Thyroid gland (tissue), 4 donors: ENCODE measurements around the gene SKP1. TPM values are rescaled to one million over a fixed set of nuclear protein-coding genes. Genes with fewer than 3 reads are reported as not detected.

Source experiments
- DNase-seq, 2 donors: peaks; one replicate each; pipeline ENCODE4 v3.0.0-alpha.2; 2019
- H3K27ac ChIP-seq, 3 donors: fragments of 200-600 bp; sonication (generic); 1 replicate in 2 of 3; 2 replicates in 1 of 3; pipeline ENCODE4 v1.5.1; 2016 to 2019; ENCODE audit warnings: mild to moderate bottlenecking in 1 of 3, moderate library complexity in 1 of 3
- H3K27me3 ChIP-seq: fragments of 200-600 bp; sonication (generic); one replicate; pipeline ENCODE4 v1.5.1; 2019
- H3K36me3 ChIP-seq, 2 donors: fragments of 200-600 bp; sonication (generic); one replicate each; pipeline ENCODE4 v1.5.1; 2016 to 2019
- H3K4me1 ChIP-seq, 2 donors: fragments of 200-600 bp; sonication (generic); one replicate each; pipeline ENCODE4 v1.5.1; 2017 to 2019
- H3K4me3 ChIP-seq, 3 donors: fragments of 200-600 bp; sonication (generic); replicated peaks in 1 of 3; 1 replicate in 2 of 3; 2 replicates in 1 of 3; pipeline ENCODE4 v1.5.1; 2016; ENCODE audit warnings: mild to moderate bottlenecking in 1 of 3
- H3K9me3 ChIP-seq: fragments of 200-600 bp; sonication (generic); one replicate; pipeline ENCODE4 v1.5.1; 2017
- CTCF ChIP-seq, 6 experiments: fragments of 200-600 bp in 3 of 6; fragments of 450-650 bp in 3 of 6; sonication (generic) in 3 of 6; IDR thresholded peaks; one replicate each; pipeline ENCODE4 v1.5.1; 2016 to 2019; ENCODE audit warnings: antibody characterized with exemption in 6 of 6, mild to moderate bottlenecking in 2 of 6, inconsistent platforms in 1 of 6, moderate library complexity in 1 of 6
- POLR2A ChIP-seq, 2 donors: fragments of 450-650 bp; IDR thresholded peaks; one replicate each; pipeline ENCODE4 v1.6.1; 2017; ENCODE audit warnings: antibody characterized with exemption in 2 of 2, mild to moderate bottlenecking in 2 of 2, moderate library complexity in 1 of 2
- WGBS, 2 donors: methylation state at CpG; one replicate each; pipeline ENCODE4 v1.1.5; 2017; 5-methylcytosine and 5-hydroxymethylcytosine counted together
- intact Hi-C: fragments of 100-400 bp; cut with DNase I; formaldehyde crosslinking; loops from one replicate; pipeline ENCODE4 v1.15.1; 2023
- total RNA-seq, 4 donors: library from RNA; depleted of rRNA; stranded (reverse); fragments of >200 nt; gene quantifications; one replicate each; pipeline ENCODE4 v1.2.3, GENCODE V29; 2016

The SKP1 gene
- total RNA-seq, 4 donors from 2014 or later, result 234 to 418 (median 346) TPM

- 97 to 98% methylated on average over 4 of the region's 4 CpGs for WGBS, 2 donors
- no peak overlapping the region for H3K4me3 ChIP-seq
- no peak overlapping the region for H3K27ac ChIP-seq
- TF ChIP-seq POLR2A (IDR thresholded peaks at IDR 0.05), result no peak
- no peak for TF ChIP-seq CTCF (IDR thresholded peaks at IDR 0.05)
- H3K4me1 ChIP-seq, result peaks cover 10 to 20% of the 10 kb centered on the region in 2 donors
- intact Hi-C loops, result no loop called here
- H3K27me3 ChIP-seq, result no peaks in the 10 kb centered on the region
- no peaks in the 10 kb centered on the region for H3K9me3 ChIP-seq
- no peaks in the 10 kb centered on the region for H3K36me3 ChIP-seq
- DNase-seq, result no peak
Measured at GRCh38 chr5:134118212-134118835, 58.4 kb downstream of the SKP1 start.

GRCh38 chr5:134116789-134117761, 59.7 kb downstream of the SKP1 start:
- TF ChIP-seq POLR2A (IDR thresholded peaks at IDR 0.05) (no peak), CTCF (IDR thresholded peaks at IDR 0.05) (no peak)
- no peak for DNase-seq

GRCh38 chr5:134116286-134116685, 60.5 kb downstream of the SKP1 start:
- no peaks in the 10 kb centered on the region for H3K27me3 ChIP-seq
- H3K9me3 ChIP-seq, result no peaks in the 10 kb centered on the region
- no peak overlapping the region for H3K4me3 ChIP-seq
- intact Hi-C loops, result no loop called here
- no peak for TF ChIP-seq POLR2A (IDR thresholded peaks at IDR 0.05)
- no peak for TF ChIP-seq CTCF (IDR thresholded peaks at IDR 0.05)
- peaks cover 26 to 38% of the 10 kb centered on the region in 2 donors for H3K4me1 ChIP-seq
- H3K27ac ChIP-seq, result no peak overlapping the region
- H3K36me3 ChIP-seq, result no peaks in the 10 kb centered on the region
- DNase-seq, result peak in 1 of 2 donors; percentile 19
- 74 to 80% methylated on average over 10 of the region's 10 CpGs for WGBS, 2 donors

More at GRCh38 chr5:134116789-134117761, 59.7 kb downstream of the SKP1 start:
- H3K36me3 ChIP-seq, result no peaks in the 10 kb centered on the region
- no peak overlapping the region for H3K4me3 ChIP-seq
- intact Hi-C loops, result no loop called here
- H3K9me3 ChIP-seq, result no peaks in the 10 kb centered on the region
- no peak overlapping the region for H3K27ac ChIP-seq
- WGBS, 2 donors, result 88 to 95% methylated on average over 11 to 12 of the region's 12 CpGs
- no peaks in the 10 kb centered on the region for H3K27me3 ChIP-seq
- peaks cover 19 to 30% of the 10 kb centered on the region in 2 donors for H3K4me1 ChIP-seq

GRCh38 chr5:134115806-134116175, 61.0 kb downstream of the SKP1 start:
- TF ChIP-seq CTCF (IDR thresholded peaks at IDR 0.05) (no peak), POLR2A (IDR thresholded peaks at IDR 0.05) (no peak)
- DNase-seq, result peak; percentile 31 to 39
- no peaks in the 10 kb centered on the region for H3K27me3 ChIP-seq
- intact Hi-C loops, result no loop called here
- H3K27ac ChIP-seq, result peak overlapping the region in 1 of 3 donors; percentile 47
- peak overlapping the region in 1 of 3 donors; percentile 47 for H3K4me3 ChIP-seq
- H3K9me3 ChIP-seq, result no peaks in the 10 kb centered on the region
- peaks cover 30 to 42% of the 10 kb centered on the region in 2 donors for H3K4me1 ChIP-seq
- WGBS, 2 donors, result 75 to 83% methylated on average over 4 to 7 of the region's 13 CpGs
- no peaks in the 10 kb centered on the region for H3K36me3 ChIP-seq
